Endothelial cell of coronary artery (primary cell): ENCODE results near the gene ALDH5A1. TPM values are rescaled to one million over a fixed set of nuclear protein-coding genes. Genes with fewer than 3 reads are reported as not detected.

ENCODE experiments used
- total RNA-seq: library from RNA; depleted of rRNA; stranded (reverse); fragments of >200 nt; gene quantifications from 2 replicates; pipeline ENCODE4 v1.2.3, GENCODE V29; 2014

ALDH5A1 gene
- 0.27 and 0.56 TPM in 2 replicates for total RNA-seq

DNA sequence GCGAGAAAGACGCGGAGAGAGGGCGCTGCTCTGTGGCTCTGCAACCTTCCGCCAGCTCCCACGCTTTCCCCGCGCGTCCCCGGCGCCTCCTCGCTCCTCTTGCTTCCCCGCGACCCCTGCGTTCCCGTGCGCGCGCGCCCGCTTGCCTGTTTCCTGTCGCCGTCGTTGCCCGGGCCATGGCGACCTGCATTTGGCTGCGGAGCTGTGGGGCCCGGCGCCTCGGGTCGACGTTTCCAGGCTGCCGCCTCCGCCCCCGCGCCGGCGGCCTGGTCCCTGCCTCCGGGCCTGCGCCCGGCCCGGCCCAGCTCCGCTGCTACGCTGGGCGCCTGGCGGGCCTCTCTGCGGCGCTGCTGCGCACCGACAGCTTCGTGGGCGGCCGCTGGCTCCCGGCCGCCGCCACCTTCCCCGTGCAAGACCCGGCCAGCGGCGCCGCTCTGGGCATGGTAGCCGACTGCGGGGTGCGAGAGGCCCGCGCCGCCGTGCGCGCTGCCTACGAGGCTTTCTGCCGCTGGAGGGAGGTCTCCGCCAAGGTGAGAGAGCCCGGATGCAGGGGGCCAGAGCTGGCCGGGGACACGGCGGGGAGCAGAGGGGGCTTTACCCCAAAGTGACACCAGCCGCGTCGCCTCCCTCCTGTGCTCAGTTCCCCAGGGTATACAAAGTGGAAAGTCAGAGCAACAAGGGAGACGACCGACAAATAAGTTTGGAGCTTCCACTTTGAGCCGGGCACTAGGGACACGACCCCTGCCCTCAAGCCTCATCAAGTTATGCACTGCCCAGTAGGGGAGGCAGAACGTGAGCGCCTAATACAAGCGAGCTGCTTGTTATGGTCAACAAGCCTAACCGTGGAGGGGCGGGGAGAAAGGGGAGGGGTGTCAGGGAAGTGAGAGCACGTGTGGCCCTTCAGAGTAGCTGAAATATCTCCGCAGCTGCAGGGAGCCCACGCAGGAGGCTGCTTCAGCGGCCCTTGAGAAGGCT lies at the start of gene ALDH5A1:
Gene ALDH5A1 (plus strand): TSS at position 149 of the 975 bp plus-strand sequence. CDS start 28 bp downstream, at position 177.

GRCh38 chr6:24489470-24489869 lies 5.3 kb upstream of the ALDH5A1 start, which contains the start of gene GPLD1:
GPLD1 (minus strand) TSS chr6:24489578; CDS start chr6:24489511, 67 bp downstream.

Other genes starting within 250 kb of the ALDH5A1 start
- not detected in 2 replicates for gene DCDC2, start 136.9 kb upstream of the ALDH5A1 start, total RNA-seq
- 13.5 and 15.5 TPM in 2 replicates for gene MRS2, start 92.0 kb upstream of the ALDH5A1 start, total RNA-seq
- 0.18 and 0.19 TPM in 2 replicates for gene GPLD1, start 5.4 kb upstream of the ALDH5A1 start, total RNA-seq
- under 0.01 TPM in 1 of 2 replicates, not detected in the other for gene KIAA0319, start 151.2 kb downstream of the ALDH5A1 start, total RNA-seq
- gene TDP2, start 171.9 kb downstream of the ALDH5A1 start, total RNA-seq: 24.7 and 26.4 TPM in 2 replicates
- gene ACOT13, start 172.1 kb downstream of the ALDH5A1 start, total RNA-seq: 6.6 and 6.8 TPM in 2 replicates
- gene C6orf62, start 224.2 kb downstream of the ALDH5A1 start, total RNA-seq: 65.4 and 86.5 TPM in 2 replicates